GM19025 (cell line): ENCODE data around the gene ARHGEF38.
"Not testable (repeated sequence)": the region's sequence is repeated elsewhere in the genome, so short reads cannot be mapped to it uniquely, and the experiment has no call there.

Source experiments
- ATAC-seq: cut with Tn5 transposase; IDR thresholded peaks from one replicate; pipeline ENCODE4 v1.9.1; 2021; ENCODE audit warnings: mild to moderate bottlenecking, low read depth, moderate library complexity; ENCODE audit not compliant: unreplicated experiment

The ARHGEF38 gene

GRCh38 chr4:105644257-105644656, 91.8 kb downstream of the ARHGEF38 start:
- ATAC-seq = no peak

- ATAC-seq = no peak
Measured at GRCh38 chr4:105645440-105645839, 93.0 kb downstream of the ARHGEF38 start.

- no peak for ATAC-seq
Measured at GRCh38 chr4:105650190-105650589, 97.8 kb downstream of the ARHGEF38 start.

- no peak for ATAC-seq
Measured at GRCh38 chr4:105651884-105652283, 99.5 kb downstream of the ARHGEF38 start.

GRCh38 chr4:105652286-105652888, 100.0 kb downstream of the ARHGEF38 start:
- no peak for ATAC-seq

- no peak for ATAC-seq
Measured at GRCh38 chr4:105657117-105657765, 104.8 kb downstream of the ARHGEF38 start.

GRCh38 chr4:105659190-105659589, 106.8 kb downstream of the ARHGEF38 start:
- ATAC-seq = no peak

GRCh38 chr4:105661028-105661427, 108.6 kb downstream of the ARHGEF38 start:
- ATAC-seq = no peak

- ATAC-seq = no peak
Measured at GRCh38 chr4:105662935-105663675, 110.7 kb downstream of the ARHGEF38 start.

GRCh38 chr4:105666693-105667092, 114.3 kb downstream of the ARHGEF38 start:
- ATAC-seq = no peak

GRCh38 chr4:105670684-105671083, 118.3 kb downstream of the ARHGEF38 start:
- ATAC-seq = no peak

- no peak for ATAC-seq
Measured at GRCh38 chr4:105671301-105671700, 118.9 kb downstream of the ARHGEF38 start.

GRCh38 chr4:105674011-105674410, 121.6 kb downstream of the ARHGEF38 start:
- no peak for ATAC-seq

- ATAC-seq = no peak
Measured at GRCh38 chr4:105677709-105678108, 125.3 kb downstream of the ARHGEF38 start.

GRCh38 chr4:105679186-105679585, 126.8 kb downstream of the ARHGEF38 start:
- ATAC-seq = no peak

GRCh38 chr4:105683038-105683437, 130.6 kb downstream of the ARHGEF38 start:
- ATAC-seq = no peak

GRCh38 chr4:105686571-105686970, 134.2 kb downstream of the ARHGEF38 start:
- no peak for ATAC-seq

GRCh38 chr4:105694812-105695211, 142.4 kb downstream of the ARHGEF38 start:
- not testable (repeated sequence) for ATAC-seq

GRCh38 chr4:105695832-105696231, 143.4 kb downstream of the ARHGEF38 start:
- not testable (repeated sequence) for ATAC-seq

- no peak for ATAC-seq
Measured at GRCh38 chr4:105698607-105699006, 146.2 kb downstream of the ARHGEF38 start.

- ATAC-seq = no peak
Measured at GRCh38 chr4:105707782-105708180, 155.4 kb downstream of the ARHGEF38 start.
